GM12864 (cell line): ENCODE data around the gene GPATCH8.

Experiments used
- DNase-seq: peaks from one replicate; pipeline ENCODE4 v3.0.0-alpha.2; 2011; ENCODE audit warnings: low read depth
- H3K4me3 ChIP-seq: 2 replicates; pipeline ENCODE4 v1.5.1; 2011; ENCODE audit warnings: mild to moderate bottlenecking, low read depth, low read length, control low read depth
- CTCF ChIP-seq: IDR thresholded peaks from 2 replicates; pipeline ENCODE4 v1.5.1; 2011; ENCODE audit warnings: low read depth, mild to moderate bottlenecking, moderate library complexity, low read length, control low read depth, inconsistent platforms; ENCODE audit errors: missing control alignments

The GPATCH8 gene

GRCh38 chr17:44536090-44536953 is 33.1 kb upstream of the GPATCH8 start:
- no peak for DNase-seq
- no peak overlapping the region for H3K4me3 ChIP-seq
- no peak for TF ChIP-seq CTCF

DNA sequence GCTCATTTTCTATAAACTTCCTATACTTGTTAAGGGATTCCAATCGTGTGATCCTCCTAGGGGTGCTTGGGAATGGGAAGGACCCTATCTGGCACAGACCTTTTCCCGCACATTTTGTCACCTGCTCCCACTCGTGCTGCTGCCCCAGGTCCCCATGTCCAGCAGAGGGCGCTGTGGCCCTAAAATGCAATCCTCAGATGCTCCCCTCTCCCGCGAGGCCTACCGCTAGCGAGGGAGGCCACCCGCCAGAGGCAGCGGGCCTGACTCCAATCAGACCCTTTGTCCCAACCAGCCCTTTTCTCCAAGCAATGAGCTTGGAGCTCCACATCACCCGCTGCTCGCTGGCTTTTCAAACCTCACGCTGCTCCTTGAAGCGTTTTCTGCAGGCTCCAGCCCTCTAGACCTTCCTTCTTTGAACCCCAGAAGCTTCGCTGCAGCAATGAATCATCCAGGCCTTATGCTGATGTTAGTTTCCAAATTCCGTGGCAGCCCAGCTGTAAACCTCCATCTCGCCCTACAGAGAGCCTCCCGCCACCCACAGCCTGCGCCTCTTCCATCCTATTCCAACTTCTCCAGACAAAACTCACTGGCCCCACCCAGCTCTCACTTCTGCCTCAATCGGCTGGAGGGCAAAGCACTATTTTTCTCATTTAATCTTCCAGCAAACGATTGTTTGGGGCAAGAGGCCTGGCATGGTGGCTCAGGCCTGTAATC is 30.5 kb upstream of the GPATCH8 start:
- no peak overlapping the region for H3K4me3 ChIP-seq
- peak; percentile 54 for DNase-seq
- peak; percentile 97 for TF ChIP-seq CTCF

GRCh38 chr17:44530896-44531418 is 27.8 kb upstream of the GPATCH8 start:
- H3K4me3 ChIP-seq = no peak overlapping the region
- no peak for DNase-seq
- TF ChIP-seq CTCF = no peak

- DNase-seq = no peak
- no peak overlapping the region for H3K4me3 ChIP-seq
- no peak for TF ChIP-seq CTCF
Measured at GRCh38 chr17:44529864-44530263, 26.7 kb upstream of the GPATCH8 start.

DNA sequence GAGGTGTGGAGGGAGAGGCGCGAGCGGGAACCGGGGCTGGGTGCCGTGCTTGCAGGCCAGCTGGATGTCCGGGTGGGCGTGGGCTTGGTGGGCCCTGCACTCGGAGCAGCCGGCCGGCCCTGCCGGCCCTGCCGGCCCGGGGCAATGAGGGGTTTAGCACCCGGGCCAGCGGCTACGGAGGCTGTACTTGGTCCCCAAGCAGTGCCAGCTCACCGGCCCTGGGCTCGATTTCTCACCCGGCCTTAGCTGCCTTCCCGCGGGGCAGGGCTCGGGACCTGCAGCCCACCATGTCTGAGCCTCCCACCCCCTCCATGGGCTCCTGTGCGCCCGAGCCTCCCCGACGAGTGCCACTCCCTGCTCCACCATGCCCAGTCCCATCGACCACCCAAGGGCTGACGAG is 24.7 kb upstream of the GPATCH8 start:
- H3K4me3 ChIP-seq = no peak overlapping the region

DNA sequence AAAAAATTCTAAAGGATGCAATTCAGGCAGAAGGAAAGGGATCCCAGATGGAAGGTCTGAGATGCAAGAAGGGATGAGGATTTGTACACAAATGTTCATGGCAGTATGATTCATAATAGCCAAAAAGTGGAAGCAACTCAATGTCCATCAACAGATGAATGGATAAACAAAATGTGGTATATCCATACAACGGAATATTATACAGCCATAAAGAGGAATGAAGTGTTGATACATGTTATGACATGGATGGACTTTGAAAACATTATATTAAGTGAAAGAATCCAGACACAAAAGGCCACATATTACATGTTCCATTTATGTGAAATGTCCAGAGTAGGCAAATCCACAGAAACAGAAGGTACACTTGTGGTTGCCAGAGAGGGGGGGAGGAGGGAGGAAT is 23.9 kb upstream of the GPATCH8 start:
- no peak for TF ChIP-seq CTCF
- H3K4me3 ChIP-seq = no peak overlapping the region
- no peak for DNase-seq

More for the DNA sequence above, 24.7 kb upstream of the GPATCH8 start:
- no peak for TF ChIP-seq CTCF
- DNase-seq = no peak
